Measurements from ENCODE around the gene FAM124A. TPM values are rescaled to one million over a fixed set of nuclear protein-coding genes. Genes with fewer than 3 reads are reported as not detected.

The FAM124A gene
- total and polyA plus RNA-seq, 2 donors (not counting 3 experiments of a cell fraction or from before 2014, with no cell fraction given) = 3.8 to 9.9 TPM

DNA sequence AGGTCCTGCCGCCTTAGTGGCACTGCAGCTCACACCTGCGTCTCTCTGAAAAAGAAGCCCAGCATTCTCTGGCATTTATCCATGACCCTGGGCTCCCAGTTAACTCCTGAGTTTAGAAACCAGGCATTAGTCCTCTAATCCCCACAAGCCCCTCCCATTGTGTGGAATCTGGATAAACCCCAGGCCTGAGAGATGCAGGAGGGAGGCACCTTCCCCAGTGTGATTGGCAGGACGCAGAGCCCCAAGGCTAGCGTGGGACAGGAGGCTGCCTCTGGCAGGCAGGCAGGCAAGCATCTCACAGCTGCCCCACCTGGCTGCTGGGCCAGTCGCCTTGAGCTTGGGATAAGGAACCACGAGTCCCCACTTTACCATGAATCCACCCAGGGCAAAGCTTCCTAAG is 106.3 kb downstream of the FAM124A start:
- Histone ChIP-seq H2AFZ (ENCODE audit: low read depth, low read length) (no peak overlapping the region), H4K20me1 (replicated peaks; ENCODE audit: control insufficient read depth, extremely low read depth, insufficient read depth, low read length) (no peaks in the 10 kb centered on the region), H3K27me3 (ENCODE audit: control insufficient read depth in 2 of 2, insufficient read depth in 2 of 2, low read length in 2 of 2) (peaks cover 0 to 3% of the 10 kb centered on the region in 2 experiments), H3K9me1 (replicated peaks; ENCODE audit: control insufficient read depth, extremely low read depth, insufficient read depth, low read length) (no peaks in the 10 kb centered on the region), H3K36me3 (ENCODE audit: control insufficient read depth in 2 of 2, extremely low read depth in 1 of 2, insufficient read depth in 2 of 2, low read length in 2 of 2) (no peaks in the 10 kb centered on the region), H3K4me1 (ENCODE audit: control insufficient read depth, extremely low read depth, insufficient read depth, low read length) (no peaks in the 10 kb centered on the region), H3K4me2 (ENCODE audit: insufficient read depth, low read length) (no peak overlapping the region), H3K79me2 (ENCODE audit: control insufficient read depth, insufficient read depth, low read length) (no peaks in the 10 kb centered on the region), H3K27ac (ENCODE audit: insufficient read depth, low read depth, low read length) (no peak overlapping the region), H3K9me3 (replicated peaks; ENCODE audit: control insufficient read depth, insufficient read depth, low read length) (no peaks in the 10 kb centered on the region), H3K9ac (replicated peaks; ENCODE audit: extremely low read depth, insufficient read depth, low read length) (no peak overlapping the region), H3K4me3 (replicated peaks in 1 of 3; ENCODE audit: insufficient read depth in 1 of 3, low read depth in 1 of 3, low read length in 3 of 3) (no peak overlapping the region)
- TF ChIP-seq, protein P1, sequence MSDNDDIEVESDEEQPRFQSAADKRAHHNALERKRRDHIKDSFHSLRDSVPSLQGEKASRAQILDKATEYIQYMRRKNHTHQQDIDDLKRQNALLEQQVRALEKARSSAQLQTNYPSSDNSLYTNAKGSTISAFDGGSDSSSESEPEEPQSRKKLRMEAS (IDR thresholded peaks at IDR 0.05; ENCODE audit: insufficient read depth, insufficient read length) = no peak
- TF ChIP-seq JUN (IDR thresholded peaks at IDR 0.05; ENCODE audit: borderline replicate concordance, insufficient read depth, insufficient read length, low read depth) = no peak
- TF ChIP-seq GATA2 (IDR thresholded peaks at IDR 0.05; ENCODE audit: insufficient read depth, insufficient read length, low read depth, low read length) = no peak
- no peak for TF ChIP-seq POLR2AphosphoS5 (IDR thresholded peaks at IDR 0.05; ENCODE audit: insufficient read depth, low read depth, low read length)
- no peak for TF ChIP-seq MYC (IDR thresholded peaks at IDR 0.05; ENCODE audit: low read depth, low read length)
- TF ChIP-seq POLR2A (IDR thresholded peaks at IDR 0.05; ENCODE audit: low read depth, low read length) = no peak
- no peak for TF ChIP-seq EZH2 (IDR thresholded peaks at IDR 0.05; ENCODE audit: borderline replicate concordance, low read depth, low read length, severe bottlenecking)
- TF ChIP-seq FOS (IDR thresholded peaks at IDR 0.05; ENCODE audit: borderline replicate concordance, insufficient read depth, low read length) = no peak
- TF ChIP-seq, protein P2, sequence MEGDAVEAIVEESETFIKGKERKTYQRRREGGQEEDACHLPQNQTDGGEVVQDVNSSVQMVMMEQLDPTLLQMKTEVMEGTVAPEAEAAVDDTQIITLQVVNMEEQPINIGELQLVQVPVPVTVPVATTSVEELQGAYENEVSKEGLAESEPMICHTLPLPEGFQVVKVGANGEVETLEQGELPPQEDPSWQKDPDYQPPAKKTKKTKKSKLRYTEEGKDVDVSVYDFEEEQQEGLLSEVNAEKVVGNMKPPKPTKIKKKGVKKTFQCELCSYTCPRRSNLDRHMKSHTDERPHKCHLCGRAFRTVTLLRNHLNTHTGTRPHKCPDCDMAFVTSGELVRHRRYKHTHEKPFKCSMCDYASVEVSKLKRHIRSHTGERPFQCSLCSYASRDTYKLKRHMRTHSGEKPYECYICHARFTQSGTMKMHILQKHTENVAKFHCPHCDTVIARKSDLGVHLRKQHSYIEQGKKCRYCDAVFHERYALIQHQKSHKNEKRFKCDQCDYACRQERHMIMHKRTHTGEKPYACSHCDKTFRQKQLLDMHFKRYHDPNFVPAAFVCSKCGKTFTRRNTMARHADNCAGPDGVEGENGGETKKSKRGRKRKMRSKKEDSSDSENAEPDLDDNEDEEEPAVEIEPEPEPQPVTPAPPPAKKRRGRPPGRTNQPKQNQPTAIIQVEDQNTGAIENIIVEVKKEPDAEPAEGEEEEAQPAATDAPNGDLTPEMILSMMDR (IDR thresholded peaks at IDR 0.05; ENCODE audit: extremely low read depth in 1 of 2, insufficient read depth in 1 of 2, low read depth in 1 of 2, low read length in 2 of 2) = no peak
- FAIRE-seq = no peak
- DNase-seq (ENCODE audit: low read depth, low spot score) = no peak
- ChIA-PET POLR2A (no interaction called here), CTCF (interaction anchor here (0.8 to 2.6 kb wide), 2 partner anchors 13 to 203 kb away, joined by 3 to 7 read pairs; no protein-coding TSS in a partner anchor)
- dilution Hi-C loops (cut with MboI; ENCODE audit: extremely low pct_ligation_motif_present, low sequenced_read_pairs) = no loop called here
- no TSS peak for BruUV-seq (replicated peaks)
- intact Hi-C loops (cut with micrococcal nuclease) = no loop called here

Data from endothelial cell of umbilical vein (primary cell).